ENCODE data around the gene IL13.

The IL13 gene

GRCh38 chr5:132667761-132668705 lies 10.1 kb downstream of the IL13 start:
- Histone ChIP-seq H3K18ac (ENCODE audit: low read depth in 1 of 2, low read length in 2 of 2) (no peak overlapping the region), H3K4ac (ENCODE audit: low read depth in 1 of 2, low read length in 2 of 2) (no peak overlapping the region), H2BK120ac (ENCODE audit: low read depth, low read length) (no peak overlapping the region), H4K8ac (ENCODE audit: low read length) (no peak overlapping the region), H2BK15ac (ENCODE audit: low read depth, poor library complexity, severe bottlenecking) (no peak overlapping the region), H3K4me2 (ENCODE audit: low read length, poor library complexity, severe bottlenecking) (no peak overlapping the region), H2BK12ac (ENCODE audit: low read length in 2 of 2) (no peak overlapping the region), H3K23ac (ENCODE audit: low read length in 2 of 2) (no peak overlapping the region), H3K9me3 (ENCODE audit: control insufficient read depth, low read length) (no peaks in the 10 kb centered on the region), H3K4me3 (ENCODE audit: insufficient read depth in 1 of 2, low read depth in 1 of 2, low read length in 2 of 2) (no peak overlapping the region), H4K91ac (ENCODE audit: low read length) (no peak overlapping the region), H2AFZ (ENCODE audit: low read depth, low read length) (no peak overlapping the region), H3K14ac (ENCODE audit: low read length in 2 of 2) (no peak overlapping the region), H3K4me1 (ENCODE audit: control insufficient read depth, insufficient read depth, low read depth, low read length) (peaks cover under 1% of the 10 kb centered on the region), H3K9ac (ENCODE audit: low read length) (no peak overlapping the region), H3K27ac (ENCODE audit: low read length, poor library complexity, severe bottlenecking) (no peak overlapping the region), H3K36me3 (ENCODE audit: control insufficient read depth in 1 of 2, insufficient read depth in 2 of 2, low read depth in 1 of 2, low read length in 2 of 2) (no peaks in the 10 kb centered on the region), H3K27me3 (ENCODE audit: control insufficient read depth in 1 of 2, insufficient read depth in 1 of 2, low read length in 2 of 2) (peaks cover 10 to 12% of the 10 kb centered on the region in 2 experiments), H3K79me1 (replicated peaks; ENCODE audit: low read length, poor library complexity, severe bottlenecking) (no peaks in the 10 kb centered on the region), H2AK5ac (ENCODE audit: low read length, severe bottlenecking) (no peak overlapping the region), H2BK5ac (ENCODE audit: low read depth, low read length, poor library complexity, severe bottlenecking) (no peak overlapping the region)
- 79% methylated on average over 22 of the region's 22 CpGs for WGBS
- no peak for DNase-seq

- H3K4me3 ChIP-seq (ENCODE audit: insufficient read depth in 1 of 2, low read depth in 1 of 2, low read length in 2 of 2) = no peak overlapping the region
- WGBS = 87% methylated on average over 14 of the region's 14 CpGs
Measured at GRCh38 chr5:132668706-132669454, 10.9 kb downstream of the IL13 start.

GRCh38 chr5:132669455-132669820 lies 11.5 kb downstream of the IL13 start:
- no peak overlapping the region for H3K9ac ChIP-seq (ENCODE audit: low read length)
- H2BK5ac ChIP-seq (ENCODE audit: low read depth, low read length, poor library complexity, severe bottlenecking) = no peak overlapping the region
- no peak overlapping the region for H3K4ac ChIP-seq (ENCODE audit: low read depth in 1 of 2, low read length in 2 of 2)
- no peak overlapping the region for H2BK15ac ChIP-seq (ENCODE audit: low read depth, poor library complexity, severe bottlenecking)
- no peaks in the 10 kb centered on the region for H3K79me1 ChIP-seq (replicated peaks; ENCODE audit: low read length, poor library complexity, severe bottlenecking)
- H3K4me3 ChIP-seq (ENCODE audit: insufficient read depth in 1 of 2, low read depth in 1 of 2, low read length in 2 of 2) = no peak overlapping the region
- no peak overlapping the region for H2BK12ac ChIP-seq (ENCODE audit: low read length in 2 of 2)
- no peak overlapping the region for H2AFZ ChIP-seq (ENCODE audit: low read depth, low read length)
- no peak overlapping the region for H4K91ac ChIP-seq (ENCODE audit: low read length)
- H3K14ac ChIP-seq (ENCODE audit: low read length in 2 of 2) = no peak overlapping the region
- no peak for DNase-seq
- H3K27me3 ChIP-seq (ENCODE audit: control insufficient read depth in 1 of 2, insufficient read depth in 1 of 2, low read length in 2 of 2) = peaks cover 10% of the 10 kb centered on the region in 2 experiments
- no peak overlapping the region for H2BK120ac ChIP-seq (ENCODE audit: low read depth, low read length)
- no peak overlapping the region for H3K27ac ChIP-seq (ENCODE audit: low read length, poor library complexity, severe bottlenecking)
- 85% methylated on average over 7 of the region's 7 CpGs for WGBS
- H3K18ac ChIP-seq (ENCODE audit: low read depth in 1 of 2, low read length in 2 of 2) = no peak overlapping the region
- H3K36me3 ChIP-seq (ENCODE audit: control insufficient read depth in 1 of 2, insufficient read depth in 2 of 2, low read depth in 1 of 2, low read length in 2 of 2) = no peaks in the 10 kb centered on the region
- H4K8ac ChIP-seq (ENCODE audit: low read length) = no peak overlapping the region
- no peak overlapping the region for H2AK5ac ChIP-seq (ENCODE audit: low read length, severe bottlenecking)
- H3K23ac ChIP-seq (ENCODE audit: low read length in 2 of 2) = no peak overlapping the region
- H3K4me2 ChIP-seq (ENCODE audit: low read length, poor library complexity, severe bottlenecking) = no peak overlapping the region
- H3K9me3 ChIP-seq (ENCODE audit: control insufficient read depth, low read length) = no peaks in the 10 kb centered on the region
- H3K4me1 ChIP-seq (ENCODE audit: control insufficient read depth, insufficient read depth, low read depth, low read length) = peaks cover 6% of the 10 kb centered on the region

More at GRCh38 chr5:132668706-132669454, 10.9 kb downstream of the IL13 start:
- H3K79me1 ChIP-seq (replicated peaks; ENCODE audit: low read length, poor library complexity, severe bottlenecking) = no peaks in the 10 kb centered on the region
- H3K36me3 ChIP-seq (ENCODE audit: control insufficient read depth in 1 of 2, insufficient read depth in 2 of 2, low read depth in 1 of 2, low read length in 2 of 2) = no peaks in the 10 kb centered on the region
- no peak overlapping the region for H2BK15ac ChIP-seq (ENCODE audit: low read depth, poor library complexity, severe bottlenecking)
- no peak for DNase-seq
- H3K4ac ChIP-seq (ENCODE audit: low read depth in 1 of 2, low read length in 2 of 2) = no peak overlapping the region
- H2BK120ac ChIP-seq (ENCODE audit: low read depth, low read length) = no peak overlapping the region
- H4K8ac ChIP-seq (ENCODE audit: low read length) = no peak overlapping the region
- peaks cover 10 to 11% of the 10 kb centered on the region in 2 experiments for H3K27me3 ChIP-seq (ENCODE audit: control insufficient read depth in 1 of 2, insufficient read depth in 1 of 2, low read length in 2 of 2)
- no peak overlapping the region for H2AK5ac ChIP-seq (ENCODE audit: low read length, severe bottlenecking)
- H2AFZ ChIP-seq (ENCODE audit: low read depth, low read length) = no peak overlapping the region
- H3K4me2 ChIP-seq (ENCODE audit: low read length, poor library complexity, severe bottlenecking) = no peak overlapping the region
- H2BK12ac ChIP-seq (ENCODE audit: low read length in 2 of 2) = no peak overlapping the region
- no peak overlapping the region for H3K9ac ChIP-seq (ENCODE audit: low read length)
- no peak overlapping the region for H3K18ac ChIP-seq (ENCODE audit: low read depth in 1 of 2, low read length in 2 of 2)
- no peak overlapping the region for H3K23ac ChIP-seq (ENCODE audit: low read length in 2 of 2)
- no peak overlapping the region for H2BK5ac ChIP-seq (ENCODE audit: low read depth, low read length, poor library complexity, severe bottlenecking)
- H3K9me3 ChIP-seq (ENCODE audit: control insufficient read depth, low read length) = no peaks in the 10 kb centered on the region
- no peak overlapping the region for H3K27ac ChIP-seq (ENCODE audit: low read length, poor library complexity, severe bottlenecking)
- no peak overlapping the region for H4K91ac ChIP-seq (ENCODE audit: low read length)
- peaks cover under 1% of the 10 kb centered on the region for H3K4me1 ChIP-seq (ENCODE audit: control insufficient read depth, insufficient read depth, low read depth, low read length)
- H3K14ac ChIP-seq (ENCODE audit: low read length in 2 of 2) = no peak overlapping the region

Data from mesenchymal stem cell (in vitro differentiated cells and primary cell).